ENCODE measurements around the gene TBC1D9B.

TBC1D9B gene

GRCh38 chr5:179833709-179834070 is 74.0 kb downstream of the TBC1D9B start:
- DNase-seq (ENCODE audit: low spot score): no peak

DNA sequence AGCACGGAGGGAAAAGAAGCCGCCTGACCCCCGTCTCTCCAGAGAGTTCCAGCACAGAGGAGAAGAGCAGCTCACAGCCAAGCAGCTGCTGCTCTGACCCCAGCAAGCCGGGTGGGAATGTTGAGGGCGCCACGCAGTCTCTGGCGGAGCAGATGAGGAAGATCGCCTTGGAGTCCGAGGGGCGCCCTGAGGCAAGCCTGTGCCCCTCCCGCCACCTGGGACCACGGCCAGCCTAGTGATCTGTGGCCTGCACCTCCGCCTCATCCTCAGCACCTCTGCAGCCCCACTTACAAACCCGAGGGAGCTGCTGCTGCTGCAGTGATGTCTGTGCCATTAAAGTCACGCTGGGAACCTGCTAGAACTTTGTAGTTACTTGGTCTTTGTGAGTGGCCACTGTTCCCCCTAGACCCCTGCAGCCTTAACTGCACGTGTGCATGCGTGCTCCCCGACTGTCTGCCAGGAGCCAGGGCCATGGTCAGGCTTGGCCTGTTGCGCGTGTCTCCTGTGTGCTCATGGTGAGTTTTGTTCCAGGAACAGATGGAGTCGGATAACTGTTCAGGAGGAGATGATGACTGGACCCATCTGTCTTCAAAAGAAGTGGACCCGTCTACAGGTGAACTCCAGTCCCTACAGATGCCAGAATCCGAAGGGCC is 74.5 kb downstream of the TBC1D9B start:
- TF ChIP-seq, protein P1, sequence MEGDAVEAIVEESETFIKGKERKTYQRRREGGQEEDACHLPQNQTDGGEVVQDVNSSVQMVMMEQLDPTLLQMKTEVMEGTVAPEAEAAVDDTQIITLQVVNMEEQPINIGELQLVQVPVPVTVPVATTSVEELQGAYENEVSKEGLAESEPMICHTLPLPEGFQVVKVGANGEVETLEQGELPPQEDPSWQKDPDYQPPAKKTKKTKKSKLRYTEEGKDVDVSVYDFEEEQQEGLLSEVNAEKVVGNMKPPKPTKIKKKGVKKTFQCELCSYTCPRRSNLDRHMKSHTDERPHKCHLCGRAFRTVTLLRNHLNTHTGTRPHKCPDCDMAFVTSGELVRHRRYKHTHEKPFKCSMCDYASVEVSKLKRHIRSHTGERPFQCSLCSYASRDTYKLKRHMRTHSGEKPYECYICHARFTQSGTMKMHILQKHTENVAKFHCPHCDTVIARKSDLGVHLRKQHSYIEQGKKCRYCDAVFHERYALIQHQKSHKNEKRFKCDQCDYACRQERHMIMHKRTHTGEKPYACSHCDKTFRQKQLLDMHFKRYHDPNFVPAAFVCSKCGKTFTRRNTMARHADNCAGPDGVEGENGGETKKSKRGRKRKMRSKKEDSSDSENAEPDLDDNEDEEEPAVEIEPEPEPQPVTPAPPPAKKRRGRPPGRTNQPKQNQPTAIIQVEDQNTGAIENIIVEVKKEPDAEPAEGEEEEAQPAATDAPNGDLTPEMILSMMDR (IDR thresholded peaks at IDR 0.05; ENCODE audit: extremely low read depth, missing control alignments): no peak
- no peak for DNase-seq (ENCODE audit: low spot score)

More at GRCh38 chr5:179833709-179834070, 74.0 kb downstream of the TBC1D9B start:
- TF ChIP-seq, protein P1 (IDR thresholded peaks at IDR 0.05; ENCODE audit: extremely low read depth, missing control alignments): no peak

GRCh38 chr5:179832039-179832745 is 75.5 kb downstream of the TBC1D9B start:
- DNase-seq (ENCODE audit: low spot score): no peak
- TF ChIP-seq, protein P1 (IDR thresholded peaks at IDR 0.05; ENCODE audit: extremely low read depth, missing control alignments): no peak

GRCh38 chr5:179830818-179831468 is 76.8 kb downstream of the TBC1D9B start:
- TF ChIP-seq, protein P1 (IDR thresholded peaks at IDR 0.05; ENCODE audit: extremely low read depth, missing control alignments): no peak

GRCh38 chr5:179829732-179830435 is 77.8 kb downstream of the TBC1D9B start:
- TF ChIP-seq, protein P1 (IDR thresholded peaks at IDR 0.05; ENCODE audit: extremely low read depth, missing control alignments): no peak
- no peak for DNase-seq (ENCODE audit: low spot score)

More at GRCh38 chr5:179830818-179831468, 76.8 kb downstream of the TBC1D9B start:
- DNase-seq (ENCODE audit: low spot score): no peak

DNA sequence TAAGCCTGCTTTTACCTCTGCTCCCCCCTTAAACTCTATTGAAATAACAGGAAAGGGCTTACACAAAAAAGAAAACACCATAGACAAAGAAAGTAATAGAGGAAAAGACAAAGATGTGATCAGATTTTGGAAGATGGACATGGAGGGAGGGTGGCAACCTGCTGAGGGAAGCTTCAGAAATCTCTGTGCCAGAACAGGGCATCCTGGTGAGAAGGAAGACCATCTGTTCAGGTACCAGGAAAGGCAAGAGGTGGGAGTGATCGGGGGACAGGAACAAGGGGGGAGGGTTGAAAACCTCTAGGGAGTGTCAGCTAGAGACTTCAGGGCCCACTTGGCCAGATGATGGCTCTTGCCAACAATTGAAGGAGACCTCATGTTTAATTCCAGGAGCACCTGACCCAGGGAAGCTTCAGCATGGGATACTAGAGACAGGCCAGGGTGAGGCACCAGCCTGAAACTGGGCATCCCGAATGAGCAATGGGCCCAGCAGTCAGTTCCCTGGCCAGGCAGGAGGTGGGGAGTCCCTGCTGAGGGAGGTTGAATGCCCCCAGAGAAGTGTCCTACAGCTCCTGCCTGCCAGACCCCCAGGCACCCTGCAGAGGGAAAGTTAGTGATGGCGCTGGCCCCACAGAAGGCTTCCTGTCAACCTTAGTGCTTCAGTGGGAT is 78.8 kb downstream of the TBC1D9B start:
- DNase-seq (ENCODE audit: low spot score): no peak
- TF ChIP-seq, protein P1 (IDR thresholded peaks at IDR 0.05; ENCODE audit: extremely low read depth, missing control alignments): no peak

All from GM20000 (cell line).